Measurements from ENCODE around the gene TUBB4B. TPM values are rescaled to one million over a fixed set of nuclear protein-coding genes. Genes with fewer than 3 reads are reported as not detected.

Gene TUBB4B
- polyA plus RNA-seq, 1 of the 3 experiments (the other 2 are of a cell fraction) = 508 TPM

GRCh38 chr9:137224830-137225694 lies 16.0 kb upstream of the TUBB4B start, which contains the start of gene CYSRT1 (continued):
- TF ChIP-seq EZH2phosphoT487 (IDR thresholded peaks at IDR 0.05; ENCODE audit: borderline replicate concordance, low read depth) = no peak
- no peak for TF ChIP-seq RAD21 (IDR thresholded peaks at IDR 0.05; ENCODE audit: low read length)
- TF ChIP-seq EP300 (IDR thresholded peaks at IDR 0.05; ENCODE audit: borderline replicate concordance in 1 of 2, low read depth in 1 of 2, low read length in 1 of 2) = no peak
- TF ChIP-seq MAX (IDR thresholded peaks at IDR 0.05; ENCODE audit: low read depth) = no peak
- no peak for TF ChIP-seq TCF12 (IDR thresholded peaks at IDR 0.05)

GRCh38 chr9:137225699-137226331 lies 15.3 kb upstream of the TUBB4B start:
- POLR2A ChIA-PET = no interaction called here
- no peak overlapping the region for H3K9ac ChIP-seq
- H3K36me3 ChIP-seq (replicated peaks in 1 of 2; ENCODE audit: control insufficient read depth in 1 of 2, insufficient read depth in 2 of 2, low read length in 1 of 2) = no peaks in the 10 kb centered on the region
- peaks cover 16% of the 10 kb centered on the region for H3F3A ChIP-seq (replicated peaks; ENCODE audit: insufficient read depth)
- H3K27me3 ChIP-seq (ENCODE audit: insufficient read depth) = no peaks in the 10 kb centered on the region
- no peak overlapping the region for H3K4me3 ChIP-seq (ENCODE audit: low read depth in 2 of 2, low read length in 1 of 2)
- no peak overlapping the region; a peak in 1 of 4 replicates for H3K27ac ChIP-seq (ENCODE audit: low read depth in 2 of 2, low read length in 1 of 2)
- no peaks in the 10 kb centered on the region for H3K9me3 ChIP-seq
- DNase-seq = no peak
- CTCF ChIA-PET = interaction anchor here (0.5 to 7.7 kb wide), 12 partner anchors 10 to 1134 kb away, joined by 3 to 95 read pairs (median 6); partner anchors contain the start of genes ANAPC2, DPP7, SAPCD2 and SSNA1
- no peak overlapping the region for H2AFZ ChIP-seq (ENCODE audit: low read depth)
- no peaks in the 10 kb centered on the region for H3K79me2 ChIP-seq (ENCODE audit: insufficient read depth)
- no peak for TF ChIP-seq IRF3 (IDR thresholded peaks at IDR 0.05; ENCODE audit: low read depth, low read length)
- no peak for TF ChIP-seq YY1 (IDR thresholded peaks at IDR 0.05; ENCODE audit: low read depth)
- TF ChIP-seq NRF1 (IDR thresholded peaks at IDR 0.05; ENCODE audit: low read depth, low read length) = no peak
- TF ChIP-seq ZBTB33 (IDR thresholded peaks at IDR 0.05; ENCODE audit: borderline replicate concordance, low read depth) = no peak
- no peak for TF ChIP-seq USF2 (IDR thresholded peaks at IDR 0.05; ENCODE audit: borderline replicate concordance, low read depth, low read length)
- no peak for TF ChIP-seq NFIC (IDR thresholded peaks at IDR 0.05; ENCODE audit: borderline replicate concordance)
- TF ChIP-seq RCOR1 (IDR thresholded peaks at IDR 0.05; ENCODE audit: low read length) = no peak
- no peak for TF ChIP-seq SMC3 (IDR thresholded peaks at IDR 0.05; ENCODE audit: low read depth, low read length)
- no peak for TF ChIP-seq GABPA (IDR thresholded peaks at IDR 0.05; ENCODE audit: low read depth)
- no peak for TF ChIP-seq GATA2 (CRISPR knock-in tag; IDR thresholded peaks at IDR 0.05)
- no peak for TF ChIP-seq FOXM1 (IDR thresholded peaks at IDR 0.05; ENCODE audit: low read depth)
- TF ChIP-seq EP300 (IDR thresholded peaks at IDR 0.05; ENCODE audit: borderline replicate concordance in 1 of 2, low read depth in 1 of 2, low read length in 1 of 2) = no peak
- no peak for TF ChIP-seq MXI1 (IDR thresholded peaks at IDR 0.05; ENCODE audit: low read depth, low read length)
- TF ChIP-seq USF1 (IDR thresholded peaks at IDR 0.05; ENCODE audit: borderline replicate concordance, low read depth) = no peak
- no peak for TF ChIP-seq TCF12 (IDR thresholded peaks at IDR 0.05)
- TF ChIP-seq ELF1 (IDR thresholded peaks at IDR 0.05) = no peak
- no peak for TF ChIP-seq SIN3A (IDR thresholded peaks at IDR 0.05; ENCODE audit: borderline replicate concordance, low read depth, low read length)
- no peaks in the 10 kb centered on the region for H4K20me1 ChIP-seq (ENCODE audit: insufficient read depth)
- no peaks in the 10 kb centered on the region for H3K9me2 ChIP-seq
- no peak overlapping the region for H3K4me2 ChIP-seq
- 100% methylated on average over 1 of the region's 21 CpGs for whole genome bisulfite sequencing (ENCODE audit: low lambda C conversion rate)
- H3K4me1 ChIP-seq (ENCODE audit: control insufficient read depth in 1 of 2, insufficient read depth in 2 of 2, low read depth in 1 of 2, low read length in 1 of 2) = peaks cover 0 to 54% of the 10 kb centered on the region in 2 experiments; a peak in 1 of 4 replicates

All from SK-N-SH (cell line).